HEK293T (cell line): ENCODE results near the gene MSMB.

Source experiments
- CTCF ChIA-PET: fragments of 350-600 bp; formaldehyde crosslinking; extraction: SDS; loops from one replicate; lab custom pipeline; 2021; ENCODE audit warnings: antibody characterized with exemption, inconsistent platforms; lab: Yijun Ruan, JAX
- POLR2A ChIA-PET: fragments of 350-600 bp; formaldehyde crosslinking; extraction: SDS; loops from one replicate; lab custom pipeline; 2020; ENCODE audit warnings: antibody characterized with exemption, inconsistent platforms; lab: Yijun Ruan, JAX
- DNase-seq: peaks from one replicate; pipeline ENCODE4 v3.0.0; 2012; ENCODE audit warnings: mixed read lengths; ENCODE audit errors: extremely low spot score
- ARNT ChIP-seq: fragments of 450-650 bp; IDR thresholded peaks from 2 replicates; pipeline ENCODE4 v1.6.1; 2017; ENCODE audit warnings: mild to moderate bottlenecking
- BHLHE40 ChIP-seq: fragments of 450-650 bp; IDR thresholded peaks from 2 replicates; pipeline ENCODE4 v1.6.1; 2016; ENCODE audit warnings: mild to moderate bottlenecking, moderate library complexity, borderline replicate concordance
- CTBP1 ChIP-seq: fragments of 450-650 bp; IDR thresholded peaks from 2 replicates; pipeline ENCODE4 v1.6.1; 2016; ENCODE audit warnings: borderline replicate concordance
- ELF4 ChIP-seq: fragments of 450-650 bp; IDR thresholded peaks from 2 replicates; pipeline ENCODE4 v1.6.1; 2017; ENCODE audit warnings: antibody characterized with exemption
- FOXA1 ChIP-seq: fragments of 450-650 bp; IDR thresholded peaks from 2 replicates; pipeline ENCODE4 v1.6.1; 2016; ENCODE audit warnings: mild to moderate bottlenecking
- FOXK2 ChIP-seq: fragments of 450-650 bp; IDR thresholded peaks from 2 replicates; pipeline ENCODE4 v1.6.1; 2016; ENCODE audit warnings: mild to moderate bottlenecking
- FOXM1 ChIP-seq: fragments of 450-650 bp; IDR thresholded peaks from 2 replicates; pipeline ENCODE4 v1.6.1; 2017; ENCODE audit warnings: mild to moderate bottlenecking, borderline replicate concordance
- HDGF ChIP-seq: fragments of 450-650 bp; IDR thresholded peaks from 2 replicates; pipeline ENCODE4 v1.6.1; 2017; ENCODE audit warnings: antibody characterized with exemption, borderline replicate concordance
- L3MBTL2 ChIP-seq: fragments of 450-650 bp; conservative IDR thresholded peaks from 2 replicates; pipeline ENCODE4 v1.6.1; 2016; ENCODE audit warnings: mild to moderate bottlenecking
- LEF1 ChIP-seq: fragments of 450-650 bp; IDR thresholded peaks from 2 replicates; pipeline ENCODE4 v1.6.1; 2017; ENCODE audit warnings: mild to moderate bottlenecking, borderline replicate concordance
- NFRKB ChIP-seq: fragments of 450-650 bp; IDR thresholded peaks from 2 replicates; pipeline ENCODE4 v1.6.1; 2016; ENCODE audit warnings: mild to moderate bottlenecking, moderate library complexity
- SP1 ChIP-seq: fragments of 450-650 bp; IDR thresholded peaks from 2 replicates; pipeline ENCODE4 v1.6.1; 2017
- SUZ12 ChIP-seq: fragments of 450-650 bp; IDR thresholded peaks from 2 replicates; pipeline ENCODE4 v1.6.1; 2016; ENCODE audit warnings: mild to moderate bottlenecking
- TARDBP ChIP-seq: fragments of 450-650 bp; IDR thresholded peaks from 2 replicates; pipeline ENCODE4 v1.6.1; 2016
- ZNF384 ChIP-seq: fragments of 450-650 bp; IDR thresholded peaks from 2 replicates; pipeline ENCODE4 v1.6.1; 2016
- TF ChIP-seq, protein P1 (sequence below): fragments of 450-650 bp; IDR thresholded peaks from 2 replicates; pipeline ENCODE4 v1.6.1; 2016

Gene MSMB

DNA sequence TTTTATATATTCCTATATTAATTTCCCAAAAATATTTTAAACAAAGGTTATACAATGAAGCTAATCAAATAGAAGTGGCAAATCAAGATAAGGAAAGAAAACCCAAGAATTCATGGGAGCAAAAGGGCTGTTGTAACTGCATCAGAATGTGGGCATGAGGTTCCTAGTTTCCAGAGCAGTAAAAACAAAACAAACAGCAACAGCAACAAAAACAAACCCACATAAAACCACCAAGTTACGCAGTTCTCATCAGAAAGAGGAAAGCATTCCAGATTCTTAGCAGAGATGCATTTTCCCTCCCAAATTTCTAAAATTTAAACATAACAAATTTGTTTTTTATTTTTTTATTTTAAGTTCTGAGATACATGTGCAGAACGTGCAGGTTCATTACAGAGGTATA, 34.8 kb upstream of the MSMB start:
- DNase-seq = no peak
- ChIA-PET POLR2A (no interaction called here), CTCF (no interaction called here)
- TF ChIP-seq LEF1 (no peak), SP1 (no peak), FOXK2 (no peak), BHLHE40 (no peak), ARNT (no peak), L3MBTL2 (no peak), CTBP1 (no peak)
- TF ChIP-seq, protein P1, sequence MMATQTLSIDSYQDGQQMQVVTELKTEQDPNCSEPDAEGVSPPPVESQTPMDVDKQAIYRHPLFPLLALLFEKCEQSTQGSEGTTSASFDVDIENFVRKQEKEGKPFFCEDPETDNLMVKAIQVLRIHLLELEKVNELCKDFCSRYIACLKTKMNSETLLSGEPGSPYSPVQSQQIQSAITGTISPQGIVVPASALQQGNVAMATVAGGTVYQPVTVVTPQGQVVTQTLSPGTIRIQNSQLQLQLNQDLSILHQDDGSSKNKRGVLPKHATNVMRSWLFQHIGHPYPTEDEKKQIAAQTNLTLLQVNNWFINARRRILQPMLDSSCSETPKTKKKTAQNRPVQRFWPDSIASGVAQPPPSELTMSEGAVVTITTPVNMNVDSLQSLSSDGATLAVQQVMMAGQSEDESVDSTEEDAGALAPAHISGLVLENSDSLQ = no peak

DNA sequence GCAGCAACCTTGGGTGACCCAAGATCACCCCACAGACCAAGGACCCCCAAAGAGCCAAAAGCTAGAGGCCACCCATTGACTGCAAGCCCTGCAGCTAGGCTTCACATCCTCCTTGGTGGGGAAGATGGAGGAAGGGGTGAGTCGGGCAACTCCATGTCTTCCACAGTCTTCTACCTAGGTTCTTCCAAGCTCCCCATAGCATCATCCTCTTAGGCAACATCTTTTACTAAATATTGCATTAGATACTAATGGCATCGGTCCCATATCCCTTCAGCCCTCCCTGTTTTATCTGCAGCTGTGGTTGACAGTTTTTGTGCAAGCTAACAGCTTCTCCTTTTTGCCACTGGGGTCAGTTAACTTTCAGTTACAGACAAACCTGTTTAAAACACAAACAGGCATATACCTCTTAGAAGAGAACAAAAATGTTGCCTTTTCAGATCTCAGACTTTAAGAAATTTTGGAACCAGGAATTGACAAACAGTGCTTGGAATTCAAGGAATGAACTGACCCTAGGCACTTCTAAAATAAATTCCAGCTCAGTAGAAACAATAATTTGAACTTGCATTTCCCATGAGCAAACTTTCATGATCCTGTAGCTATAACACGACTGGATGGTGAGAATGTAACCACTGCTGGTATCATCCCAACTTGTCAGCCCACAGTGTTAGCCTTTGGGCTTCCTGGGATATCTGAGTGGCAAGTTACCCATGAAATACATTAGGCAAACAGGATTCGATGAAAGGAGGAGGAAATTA, 33.9 kb upstream of the MSMB start:
- ChIA-PET CTCF (no interaction called here), POLR2A (no interaction called here)
- no peak for TF ChIP-seq TARDBP
- no peak for TF ChIP-seq HDGF
- TF ChIP-seq LEF1 = no peak
- no peak for TF ChIP-seq ARNT
- no peak for TF ChIP-seq CTBP1
- TF ChIP-seq FOXK2 = no peak
- DNase-seq = no peak

DNA sequence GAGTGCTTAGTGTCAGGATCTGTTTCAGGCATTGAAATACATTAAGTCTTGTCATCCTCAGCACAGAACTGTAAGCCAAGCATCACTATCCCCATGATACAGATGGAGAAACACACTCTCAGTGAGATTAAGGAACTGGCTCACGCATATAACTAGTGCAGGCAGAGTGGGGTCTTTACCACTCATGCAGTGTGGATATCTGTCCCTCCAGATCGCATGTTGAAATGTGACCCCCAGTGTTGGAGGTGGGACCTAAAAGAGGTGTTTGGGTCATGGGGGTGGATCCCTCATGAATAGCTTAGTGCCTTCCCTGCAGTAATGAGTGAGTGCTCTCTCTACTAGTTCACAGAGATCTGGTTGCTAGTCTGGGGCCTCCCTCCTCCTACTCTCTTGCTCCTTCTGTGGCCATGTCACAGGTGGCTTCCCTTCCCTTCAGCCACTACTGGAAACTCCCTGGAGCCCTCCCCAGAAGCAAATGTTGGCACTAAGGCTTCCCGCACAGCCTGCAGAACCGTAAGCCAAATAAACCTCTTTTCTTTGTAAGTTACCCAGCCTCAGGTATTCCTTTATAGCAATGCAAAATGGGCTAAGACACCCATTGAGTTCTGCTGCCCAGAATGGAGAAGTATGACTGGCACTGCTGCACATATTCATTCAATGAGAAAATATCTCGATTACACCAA, 31.8 kb upstream of the MSMB start:
- TF ChIP-seq BHLHE40 = no peak
- TF ChIP-seq LEF1 = no peak
- no peak for TF ChIP-seq SP1
- no peak for TF ChIP-seq FOXA1
- TF ChIP-seq L3MBTL2 = no peak
- TF ChIP-seq ELF4 = no peak
- TF ChIP-seq HDGF = no peak
- no peak for TF ChIP-seq FOXM1
- TF ChIP-seq, protein P1 = no peak
- no peak for TF ChIP-seq FOXK2
- POLR2A ChIA-PET = no interaction called here
- CTCF ChIA-PET = no interaction called here
- DNase-seq = no peak

DNA sequence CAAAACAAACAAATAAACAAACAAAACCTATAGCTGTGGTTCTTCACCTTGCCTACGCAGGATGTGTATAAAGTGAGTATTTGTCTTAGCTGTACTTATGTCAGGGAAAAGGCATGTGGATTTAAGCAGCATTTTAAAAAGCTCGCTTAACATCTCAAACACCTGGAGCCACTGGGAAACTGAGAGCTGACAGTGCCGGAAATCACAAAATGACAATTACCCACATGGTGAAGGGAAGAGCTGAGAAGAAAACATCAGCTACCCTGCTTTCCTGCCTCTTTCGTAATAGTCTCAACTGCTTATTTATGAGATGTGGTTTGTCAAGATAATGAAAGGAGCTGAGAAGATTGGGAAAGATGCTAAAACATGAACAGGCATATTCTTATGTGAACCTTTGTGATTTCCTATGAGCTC, 31.1 kb upstream of the MSMB start:
- TF ChIP-seq SP1 (no peak), CTBP1 (no peak)
- ChIA-PET CTCF (no interaction called here), POLR2A (no interaction called here)
- no peak for DNase-seq

DNA sequence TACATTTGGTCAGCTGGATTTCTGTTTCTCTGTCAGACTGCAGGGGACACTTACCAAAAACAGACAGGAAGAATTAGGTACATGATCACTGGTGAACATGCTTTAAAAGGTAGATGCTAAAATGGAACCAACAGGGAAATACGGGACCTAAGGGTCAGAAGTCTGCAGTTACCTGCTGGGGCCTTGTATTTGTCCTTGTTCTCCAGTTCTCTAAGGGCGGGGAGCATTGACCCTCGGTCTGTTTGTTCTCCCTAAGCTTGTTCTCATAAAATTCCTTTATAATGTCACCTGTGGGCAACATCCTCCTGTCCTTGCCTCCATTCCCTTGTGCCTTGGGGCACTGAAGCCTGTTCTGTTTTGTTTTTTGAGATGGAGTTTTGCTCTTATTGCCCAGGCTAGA, 29.8 kb upstream of the MSMB start:
- no peak for DNase-seq
- CTCF ChIA-PET = no interaction called here
- POLR2A ChIA-PET = no interaction called here
- no peak for TF ChIP-seq NFRKB
- no peak for TF ChIP-seq FOXA1
- no peak for TF ChIP-seq FOXM1
- no peak for TF ChIP-seq ZNF384
- TF ChIP-seq CTBP1 = no peak
- no peak for TF ChIP-seq BHLHE40
- TF ChIP-seq SUZ12 = no peak
- TF ChIP-seq, protein P1 = no peak
- TF ChIP-seq ELF4 = no peak
- TF ChIP-seq HDGF = no peak
- TF ChIP-seq LEF1 = no peak
- TF ChIP-seq L3MBTL2 = no peak

DNA sequence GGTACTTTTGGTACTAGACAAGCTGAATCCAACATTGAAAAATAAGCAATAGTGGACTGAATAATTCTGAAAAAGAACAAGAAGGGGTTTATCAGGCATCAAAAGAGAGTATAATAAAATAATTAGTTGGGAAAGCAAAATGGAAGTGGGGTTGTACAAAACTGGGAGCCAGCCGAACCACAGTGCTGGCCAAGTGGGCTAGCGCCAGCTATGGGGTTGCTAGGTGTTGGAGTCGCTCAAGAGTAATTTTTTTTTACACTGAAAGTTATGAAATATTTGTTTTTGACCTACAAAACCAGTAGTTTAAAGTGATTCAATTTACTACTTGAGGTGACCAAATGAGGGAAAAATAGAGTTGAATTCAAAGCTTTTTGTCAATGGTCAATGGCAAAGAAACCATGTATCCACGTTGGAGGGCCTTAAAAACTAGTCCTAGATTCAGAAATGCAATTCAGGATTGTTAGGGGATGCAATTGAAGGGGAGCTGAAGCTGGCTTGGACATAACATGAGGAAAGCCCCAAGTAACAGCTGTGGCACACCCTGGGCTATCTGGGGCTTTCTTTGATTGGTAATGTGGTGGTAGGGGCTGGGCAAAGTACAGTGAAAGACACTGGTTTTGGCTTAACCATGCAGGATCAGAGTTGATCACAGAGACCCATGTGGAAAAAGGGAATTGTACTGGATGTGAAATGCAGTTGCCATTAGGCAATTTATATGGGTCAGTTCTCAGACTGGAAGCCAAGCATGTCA, 28.3 kb upstream of the MSMB start:
- no peak for DNase-seq
- CTCF ChIA-PET = no interaction called here
- no peak for TF ChIP-seq FOXM1
- no peak for TF ChIP-seq LEF1
- no peak for TF ChIP-seq CTBP1
- POLR2A ChIA-PET = no interaction called here
